HPDE6-E6E7 (cell line): ENCODE data around the gene STPG3.

ENCODE experiments used
- DNase-seq: peaks from one replicate; pipeline ENCODE4 v3.0.0; 2011; ENCODE audit warnings: missing footprints; ENCODE audit errors: extremely low spot score

The STPG3 gene

GRCh38 chr9:137251194-137251461 lies at the start of gene STPG3:
TSS of gene STPG3 (plus strand) at chr9:137251286. CDS start at chr9:137251287, 1 bp downstream.
- DNase-seq, result no peak

- no peak for DNase-seq
These were observed 48.1 kb upstream of the STPG3 start for GRCh38 chr9:137202966-137203365.

DNA sequence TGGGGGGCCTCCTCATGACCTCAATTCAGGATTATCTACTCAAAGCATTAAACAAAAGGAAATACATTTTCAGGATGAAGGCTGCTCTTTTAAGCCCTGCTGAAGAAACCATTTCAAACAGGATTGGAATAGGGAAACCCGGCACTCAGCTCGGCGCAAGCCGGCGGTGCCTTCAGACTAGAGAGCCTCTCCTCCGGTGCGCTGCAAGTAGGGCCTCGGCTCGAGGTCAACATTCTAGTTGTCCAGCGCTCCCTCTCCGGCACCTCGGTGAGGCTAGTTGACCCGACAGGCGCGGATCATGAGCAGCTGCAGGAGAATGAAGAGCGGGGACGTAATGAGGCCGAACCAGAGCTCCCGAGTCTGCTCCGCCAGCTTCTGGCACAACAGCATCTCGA lies 46.4 kb upstream of the STPG3 start:
- DNase-seq, result no peak

- peak; percentile 90 for DNase-seq
These were observed 45.7 kb upstream of the STPG3 start, which contains the start of the genes NDOR1 and TMEM203 for GRCh38 chr9:137205126-137206069. TSS of gene NDOR1 (plus strand) at chr9:137205700. CDS start at chr9:137205778, 78 bp downstream. TSS of gene TMEM203 (minus strand) at chr9:137205648. CDS start at chr9:137205414, 234 bp downstream.

DNA sequence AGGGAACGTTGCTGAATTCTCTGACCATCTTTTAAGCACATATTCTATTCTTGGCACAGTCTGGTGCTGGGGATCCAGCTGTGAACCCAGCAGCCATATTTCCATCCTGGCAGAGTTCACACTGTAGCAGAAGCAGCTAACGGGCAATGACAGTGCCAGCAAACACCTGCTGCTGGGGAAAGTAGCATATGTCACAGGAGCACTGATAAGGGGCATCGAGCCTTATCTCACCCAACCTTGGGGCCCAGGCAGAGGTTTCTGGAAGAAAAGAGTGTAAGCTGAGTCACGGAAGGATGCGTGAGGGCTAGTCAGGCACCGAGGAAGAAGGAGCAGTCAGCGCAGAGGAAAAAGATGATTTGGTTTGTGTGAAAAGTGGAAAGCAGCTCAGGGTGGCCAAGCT lies 44.5 kb upstream of the STPG3 start:
- no peak for DNase-seq

DNA sequence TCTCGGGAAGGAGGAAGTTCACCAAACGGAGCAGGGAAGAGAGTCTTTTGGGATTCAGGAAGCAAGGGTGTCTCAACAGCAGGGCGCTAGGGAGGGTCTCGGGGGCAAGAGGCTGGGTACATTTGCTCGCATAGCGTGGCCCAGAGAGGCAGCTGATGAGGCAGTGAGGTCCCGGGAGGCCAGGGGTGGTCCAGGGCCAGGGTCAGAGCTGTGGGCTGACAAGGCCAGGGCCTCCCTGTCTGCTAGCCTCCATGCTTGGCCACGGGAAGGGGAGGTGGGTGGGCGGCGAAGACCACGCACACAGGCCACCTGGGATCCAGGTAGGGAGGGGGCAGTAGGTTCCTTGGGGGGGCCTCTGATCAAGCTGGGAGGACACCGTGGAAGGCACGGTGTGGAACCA lies 39.6 kb upstream of the STPG3 start:
- no peak for DNase-seq

DNA sequence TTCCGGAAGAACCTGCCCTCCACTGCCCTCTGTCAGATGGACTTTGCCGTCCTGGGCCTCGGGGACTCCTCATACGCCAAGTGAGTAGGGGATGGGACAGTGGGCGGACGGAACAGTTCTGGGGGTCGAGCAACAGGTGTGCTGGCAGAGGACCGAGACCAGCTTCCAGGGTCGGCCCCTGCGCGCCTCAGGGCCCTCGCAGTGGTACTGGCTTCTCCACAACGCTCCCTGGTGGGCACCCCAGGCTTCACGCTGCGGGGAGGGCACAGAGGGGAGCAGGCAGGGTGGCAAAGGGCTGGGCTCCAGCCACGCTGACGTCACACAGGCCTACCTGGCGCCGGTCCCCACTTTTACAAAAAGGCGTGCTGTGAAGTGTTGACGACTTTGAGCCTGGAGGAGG lies 38.6 kb upstream of the STPG3 start:
- no peak for DNase-seq

DNA sequence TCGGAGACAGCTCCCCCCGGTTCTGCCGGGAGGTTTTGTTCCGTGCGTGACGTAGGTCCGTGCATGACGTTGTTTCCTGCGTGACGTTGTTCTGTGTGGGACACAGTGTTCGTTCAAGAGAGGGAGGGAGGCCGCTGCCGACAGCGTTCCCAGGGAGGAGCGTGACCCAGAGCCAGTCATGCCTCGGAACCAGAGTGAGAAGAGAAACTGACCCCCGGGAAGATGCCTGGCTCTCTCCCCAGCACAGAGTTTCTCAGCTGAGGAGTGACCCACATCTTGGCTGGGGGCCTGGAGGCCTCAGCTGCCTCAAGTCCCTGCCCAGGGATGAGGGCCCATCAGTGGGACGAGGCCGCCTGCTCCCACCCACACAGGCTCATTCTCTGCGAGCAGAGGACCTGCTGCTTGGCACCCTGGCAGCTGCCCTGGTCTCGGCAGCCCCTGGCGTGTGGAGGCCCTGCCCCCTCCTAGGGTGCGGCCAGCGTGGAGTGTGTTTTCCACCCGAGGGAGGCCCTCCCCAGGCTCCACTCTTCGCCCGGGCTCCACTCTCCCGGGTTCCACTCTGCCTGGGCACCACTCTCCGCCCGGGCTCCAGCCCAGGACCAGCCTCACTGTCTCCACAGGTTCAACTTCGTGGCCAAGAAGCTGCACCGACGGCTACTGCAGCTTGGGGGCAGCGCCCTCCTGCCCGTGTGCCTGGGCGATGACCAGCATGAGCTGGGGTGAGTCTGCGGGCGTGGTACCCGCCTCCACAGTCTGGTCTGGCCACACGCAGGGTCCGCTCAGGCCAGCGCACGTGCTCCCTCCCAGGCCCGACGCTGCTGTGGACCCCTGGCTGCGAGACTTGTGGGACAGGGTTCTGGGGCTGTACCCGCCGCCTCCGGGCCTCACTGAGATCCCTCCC lies 37.7 kb upstream of the STPG3 start:
- no peak for DNase-seq

- no peak for DNase-seq
These were observed 36.5 kb upstream of the STPG3 start for GRCh38 chr9:137214620-137215019.

GRCh38 chr9:137215196-137215986 lies 35.7 kb upstream of the STPG3 start:
- DNase-seq, result no peak

DNA sequence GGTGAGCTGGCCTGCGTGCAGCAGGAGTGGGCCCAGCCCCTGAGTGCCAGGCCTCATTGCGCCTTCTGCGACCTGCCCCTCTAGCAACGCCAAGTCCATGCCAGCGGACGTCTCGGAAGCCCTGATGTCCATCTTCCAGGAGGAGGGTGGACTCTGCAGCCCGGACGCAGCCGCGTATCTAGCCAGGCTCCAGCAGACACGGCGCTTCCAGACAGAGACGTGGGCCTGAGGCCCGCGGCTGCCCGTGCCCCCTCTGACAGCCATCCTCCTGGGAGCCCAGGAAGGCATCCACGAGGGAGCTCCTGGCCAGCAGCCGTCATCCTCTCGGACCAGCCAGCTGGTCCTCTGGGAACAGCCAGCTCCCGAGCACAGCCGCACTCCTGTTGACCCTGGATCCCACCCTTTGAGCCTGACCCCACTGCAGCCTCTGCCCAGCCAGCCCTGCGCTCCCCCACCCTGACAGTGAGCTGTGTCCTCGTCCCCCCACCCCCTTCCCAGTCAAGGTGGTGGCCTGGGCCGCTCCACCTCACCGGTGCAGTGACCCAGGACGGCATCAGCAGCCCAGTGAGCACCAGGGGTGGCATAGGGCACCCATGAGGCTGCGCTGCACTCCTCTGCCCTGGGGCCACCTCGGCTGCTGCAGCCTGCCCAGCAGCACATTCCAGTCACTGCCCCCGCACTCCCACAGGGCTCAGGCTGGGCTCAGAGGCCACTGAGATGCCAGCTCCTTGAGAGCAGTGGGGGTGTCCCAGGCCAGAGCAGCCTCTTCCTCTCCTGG lies 34.7 kb upstream of the STPG3 start:
- DNase-seq, result no peak

DNA sequence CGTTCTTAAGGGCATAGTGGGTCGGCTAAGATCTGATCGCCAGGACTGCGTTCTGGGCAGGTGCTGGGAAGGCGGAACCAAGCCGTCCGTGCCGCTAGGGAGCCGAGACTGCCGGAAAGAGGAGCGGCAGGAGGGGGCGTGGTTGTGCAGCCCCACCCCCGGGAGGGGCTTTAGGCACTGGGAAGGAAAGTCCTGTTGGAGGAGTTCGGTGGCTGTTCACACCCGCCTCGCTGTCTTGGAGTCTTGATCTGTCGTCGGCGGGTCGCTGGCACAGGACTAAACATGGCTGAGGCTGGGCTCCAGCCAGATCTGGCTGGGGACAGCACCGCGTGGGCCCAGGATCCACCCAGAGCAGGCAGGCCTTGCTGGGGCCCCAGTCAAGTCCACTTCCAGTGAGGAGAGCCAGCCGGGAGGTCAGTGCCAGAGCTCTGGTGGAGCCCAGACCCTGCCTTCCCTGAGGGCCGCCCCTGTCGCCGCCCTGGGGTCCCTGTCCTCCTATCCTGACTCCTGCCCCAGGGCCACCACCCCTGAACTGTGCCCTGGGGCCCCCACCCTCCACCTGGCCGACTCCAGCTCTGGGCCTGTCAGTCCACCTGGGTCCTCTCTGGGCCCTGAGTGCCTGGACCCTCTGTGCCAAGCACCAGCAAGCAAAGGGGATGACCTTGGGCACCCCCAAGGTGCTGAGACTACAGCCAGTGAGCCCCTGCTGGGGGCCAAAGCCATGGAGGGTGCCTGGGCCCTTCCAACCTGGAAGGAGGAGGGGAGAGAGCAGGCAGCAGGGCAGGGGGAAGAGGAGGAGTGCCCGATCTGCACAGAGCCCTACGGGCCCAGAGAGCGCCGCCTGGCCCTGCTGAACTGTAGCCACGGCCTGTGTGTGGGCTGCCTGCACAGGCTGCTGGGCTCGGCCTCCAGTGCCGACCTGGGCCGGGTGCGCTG lies 33.5 kb upstream of the STPG3 start:
- DNase-seq, result peak; percentile 87

DNA sequence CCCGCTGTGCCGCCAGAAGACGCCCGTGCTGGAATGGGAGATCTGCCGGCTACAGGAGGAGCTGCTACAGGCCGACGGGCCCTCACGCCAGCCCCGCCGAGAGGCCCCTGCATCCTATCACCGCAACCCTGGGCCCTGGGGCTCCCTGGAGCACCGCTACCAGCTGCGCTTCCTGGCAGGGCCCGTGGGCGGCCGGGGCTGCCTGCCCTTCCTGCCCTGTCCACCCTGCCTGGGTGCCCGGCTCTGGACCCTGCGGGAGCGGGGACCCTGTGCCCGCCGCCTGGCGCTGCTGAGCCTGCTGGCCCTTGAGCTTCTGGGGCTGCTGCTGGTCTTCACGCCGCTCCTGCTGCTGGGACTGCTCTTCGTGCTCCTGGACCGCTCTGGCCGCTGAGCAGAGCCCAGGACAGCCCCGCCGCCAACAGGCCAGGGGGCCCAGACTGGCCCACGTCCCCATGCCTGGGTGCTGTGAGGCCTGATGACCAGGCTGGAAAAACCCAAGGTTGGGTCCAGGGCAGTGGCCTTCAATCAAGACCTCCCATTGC lies 32.8 kb upstream of the STPG3 start:
- no peak for DNase-seq

DNA sequence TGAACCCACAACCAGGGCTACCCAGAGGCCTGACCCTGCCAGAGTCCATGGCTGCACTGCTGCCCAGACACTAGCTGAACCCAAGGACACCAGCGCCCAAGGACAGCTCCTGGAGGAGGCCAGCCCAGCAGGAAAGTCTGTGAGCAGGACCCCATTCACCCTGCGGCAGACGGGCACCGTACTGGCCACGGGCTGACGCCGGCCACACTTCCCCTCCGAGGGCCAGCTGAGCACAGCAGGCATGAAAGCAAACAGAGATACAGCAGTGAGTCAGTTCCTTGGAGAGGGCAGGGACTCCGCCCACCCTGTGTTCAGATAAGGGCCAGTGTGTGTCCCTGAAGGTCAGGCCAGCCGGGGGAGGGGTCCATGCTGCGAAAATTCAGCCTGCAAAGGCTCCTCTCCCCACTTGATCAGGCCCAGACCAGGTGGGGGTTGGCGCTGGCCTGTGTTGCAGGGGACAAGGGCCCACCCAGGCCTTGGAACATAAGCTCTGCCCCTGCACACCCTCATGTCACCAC lies 32.3 kb upstream of the STPG3 start:
- DNase-seq, result no peak

GRCh38 chr9:137219757-137220316 lies 31.2 kb upstream of the STPG3 start:
- DNase-seq, result no peak

DNA sequence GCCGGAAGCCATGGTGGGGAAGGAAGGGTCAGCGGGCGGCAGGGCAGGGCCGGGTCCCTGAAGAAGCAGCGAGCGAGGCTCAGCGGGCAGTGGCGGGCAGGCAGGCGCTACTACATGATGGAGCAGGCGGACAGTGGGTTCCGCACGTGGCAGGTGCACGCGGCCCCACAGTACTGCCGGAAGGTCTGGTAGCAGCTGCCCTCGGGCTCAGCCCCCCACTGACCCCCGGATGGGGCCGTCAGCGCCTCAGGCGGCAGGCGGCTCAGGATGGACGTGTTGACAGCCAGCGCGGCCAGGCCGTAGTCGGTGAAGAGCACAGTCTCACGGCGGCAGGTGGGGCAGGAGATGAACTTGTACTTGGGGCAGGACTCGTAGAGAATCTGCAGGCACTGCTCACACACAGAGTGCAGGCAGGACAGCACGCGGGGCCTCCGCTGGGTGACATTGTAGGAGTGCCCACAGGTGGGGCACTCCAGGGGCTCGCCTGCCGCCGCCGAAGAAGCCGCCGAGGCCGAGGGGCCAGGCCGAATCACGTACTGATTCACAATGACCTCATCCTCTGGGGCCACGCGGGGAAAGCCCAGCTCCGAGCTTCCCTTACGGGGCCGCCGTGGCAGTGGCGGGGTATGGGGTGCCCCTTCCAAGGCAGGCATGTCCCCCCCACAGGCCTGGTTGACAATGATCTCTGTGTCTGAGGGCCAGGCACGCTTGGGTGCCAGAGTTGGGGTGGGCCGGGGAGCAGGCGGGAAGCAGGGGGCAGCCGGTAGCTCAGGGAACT lies 30.6 kb upstream of the STPG3 start:
- no peak for DNase-seq

- DNase-seq, result no peak
These were observed 30.0 kb upstream of the STPG3 start for GRCh38 chr9:137221095-137221505.

DNA sequence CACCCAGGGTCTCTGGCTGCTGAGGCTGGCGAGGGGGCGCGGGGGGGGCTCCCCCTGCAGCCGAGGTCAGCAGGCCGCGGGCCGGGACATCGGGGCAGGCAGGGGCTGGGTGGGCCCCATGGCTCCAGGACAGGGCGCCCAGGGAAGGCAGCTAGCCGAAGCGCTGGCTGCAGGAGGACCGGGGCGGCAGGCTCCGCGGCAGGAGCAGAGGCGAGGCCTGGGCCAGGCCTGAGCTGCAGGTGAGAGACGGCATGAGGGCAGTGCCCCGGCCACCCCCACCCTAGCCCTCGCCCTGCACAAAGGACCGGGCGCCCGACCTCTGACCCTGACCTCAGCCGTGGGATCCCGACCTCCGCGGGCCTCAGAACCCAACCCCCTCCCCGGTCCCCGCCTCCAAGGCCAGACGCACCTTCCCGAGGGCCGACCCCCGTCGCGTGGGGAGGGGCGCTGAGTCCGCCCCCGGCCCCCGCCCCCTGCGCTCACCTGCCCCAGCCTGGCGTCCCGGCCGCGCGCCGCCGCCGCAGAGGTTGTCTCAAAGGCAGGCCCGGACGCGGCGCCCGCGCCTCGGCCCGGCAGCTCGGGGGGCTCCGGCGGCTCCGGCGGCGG lies 29.5 kb upstream of the STPG3 start:
- DNase-seq, result no peak
